ENCODE results near the gene RTL3.
"Not testable (repeated sequence)": the region's sequence is repeated elsewhere in the genome, so short reads cannot be mapped to it uniquely, and the experiment has no call there.

RTL3 gene

GRCh38 chrX:78658845-78659744 is at the start of gene RTL3:
TSS of gene RTL3 (minus strand) at chrX:78659328. CDS start at chrX:78658420, 908 bp downstream.
- DNase-seq = peak; percentile 91

DNA sequence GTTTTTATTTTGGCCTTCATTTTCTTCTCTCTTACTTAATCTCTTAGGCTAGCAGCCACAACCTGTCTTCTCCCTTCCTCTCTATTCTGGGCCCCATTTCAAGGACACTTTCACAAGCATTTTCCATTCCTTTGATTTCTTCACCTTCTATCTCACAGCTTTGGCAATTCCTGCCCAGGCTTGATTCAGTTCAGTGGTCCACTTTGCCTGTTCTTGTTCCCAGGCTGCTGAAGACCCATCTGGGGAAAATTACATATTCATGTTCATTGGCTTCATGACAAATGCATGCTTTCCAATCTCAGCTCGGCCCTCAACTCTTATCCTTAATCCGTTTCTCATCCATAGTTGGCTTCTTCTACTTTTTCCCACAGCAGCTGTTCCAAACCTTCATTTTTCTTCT is 49.7 kb upstream of the RTL3 start:
- peak; percentile 31 for DNase-seq

DNA sequence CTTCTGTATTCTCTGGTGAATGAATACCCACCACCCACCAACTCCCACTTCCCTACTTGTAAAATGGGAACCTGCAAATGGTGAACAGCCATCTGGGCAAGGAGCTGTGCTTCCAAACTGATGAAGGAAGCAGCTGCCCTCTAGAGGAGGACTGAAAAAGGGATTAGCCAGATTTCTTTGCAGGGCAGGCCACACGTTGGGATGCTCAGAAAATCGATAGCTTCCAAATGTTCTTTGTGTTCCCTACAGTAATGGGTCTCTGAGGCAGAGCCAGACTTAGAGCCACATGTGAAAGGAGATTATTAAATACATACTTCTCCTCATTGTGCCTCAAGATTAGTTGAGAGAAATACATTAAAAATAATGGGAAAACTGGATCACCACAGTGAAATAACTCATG is 49.1 kb upstream of the RTL3 start:
- DNase-seq = peak; percentile 44

GRCh38 chrX:78706071-78706470 is 46.9 kb upstream of the RTL3 start:
- no peak for DNase-seq

DNA sequence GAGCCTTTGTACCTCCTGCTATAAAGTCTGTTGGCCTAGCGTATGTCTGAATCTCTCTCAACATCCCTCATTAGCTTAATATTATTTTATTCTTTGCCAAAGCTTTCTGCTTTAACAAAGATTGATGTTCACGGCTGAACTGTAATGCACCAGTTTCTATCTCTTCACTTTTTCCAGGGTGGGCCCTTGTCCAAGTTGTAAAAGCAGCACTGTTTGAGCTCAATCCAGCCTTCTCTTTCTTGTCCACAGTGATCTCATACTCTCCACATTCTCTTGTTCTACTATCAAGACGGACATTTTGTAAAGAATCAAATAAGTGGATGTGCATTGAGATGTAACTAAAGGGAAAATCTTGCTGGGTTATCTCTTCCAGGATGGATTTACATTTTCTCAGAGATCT is 34.4 kb upstream of the RTL3 start:
- DNase-seq = no peak

GRCh38 chrX:78693012-78693411 is 33.9 kb upstream of the RTL3 start:
- no peak for DNase-seq

DNA sequence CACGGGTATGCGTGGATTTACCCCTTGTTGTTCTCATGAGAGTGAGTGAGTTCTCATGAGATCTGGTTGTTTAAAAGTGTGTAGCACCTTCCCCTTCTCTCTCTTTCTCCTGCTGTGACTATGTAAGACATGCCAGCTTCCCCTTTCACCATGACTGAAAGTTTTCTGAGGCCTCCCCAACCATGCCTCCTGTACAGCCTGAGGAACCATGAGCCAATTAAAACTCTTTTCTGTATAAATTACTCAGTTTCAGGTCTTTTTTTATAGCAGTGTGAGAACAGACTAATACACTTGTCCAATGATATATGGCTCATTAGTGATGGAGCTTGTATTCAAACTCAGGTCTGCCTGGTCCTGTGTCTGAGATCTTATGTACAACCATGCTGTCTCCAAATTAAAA is 28.5 kb upstream of the RTL3 start:
- DNase-seq = no peak

- DNase-seq = no peak
These were observed 14.1 kb upstream of the RTL3 start for GRCh38 chrX:78673246-78673645.

GRCh38 chrX:78665342-78665741 is 6.2 kb upstream of the RTL3 start:
- DNase-seq = no peak

- DNase-seq = no peak
These were observed 2.7 kb upstream of the RTL3 start for GRCh38 chrX:78661836-78662235.

DNA sequence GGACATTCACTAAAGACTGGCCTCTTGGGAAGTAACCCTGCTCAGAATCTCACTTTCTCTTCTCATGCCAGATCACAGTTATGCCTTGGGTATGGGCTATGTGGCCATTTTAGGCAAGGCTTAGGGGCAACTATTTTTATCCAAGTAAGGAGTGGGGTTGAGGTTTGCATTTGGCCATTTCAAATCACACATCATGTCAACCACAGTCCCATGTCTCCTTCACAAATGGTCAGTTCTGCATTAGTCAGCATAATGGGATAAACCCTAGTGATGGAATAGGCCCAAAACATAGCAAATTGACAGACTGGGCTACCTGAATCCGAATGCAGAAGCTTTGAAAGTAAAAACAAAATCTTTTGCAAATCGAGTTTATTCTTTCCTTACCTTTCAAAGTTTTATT is 827 bp upstream of the RTL3 start:
- DNase-seq = no peak

- no peak for DNase-seq
These were observed 714 bp downstream of the RTL3 start for GRCh38 chrX:78658414-78658813.

GRCh38 chrX:78655642-78656041 is 3.5 kb downstream of the RTL3 start:
- no peak for DNase-seq

DNA sequence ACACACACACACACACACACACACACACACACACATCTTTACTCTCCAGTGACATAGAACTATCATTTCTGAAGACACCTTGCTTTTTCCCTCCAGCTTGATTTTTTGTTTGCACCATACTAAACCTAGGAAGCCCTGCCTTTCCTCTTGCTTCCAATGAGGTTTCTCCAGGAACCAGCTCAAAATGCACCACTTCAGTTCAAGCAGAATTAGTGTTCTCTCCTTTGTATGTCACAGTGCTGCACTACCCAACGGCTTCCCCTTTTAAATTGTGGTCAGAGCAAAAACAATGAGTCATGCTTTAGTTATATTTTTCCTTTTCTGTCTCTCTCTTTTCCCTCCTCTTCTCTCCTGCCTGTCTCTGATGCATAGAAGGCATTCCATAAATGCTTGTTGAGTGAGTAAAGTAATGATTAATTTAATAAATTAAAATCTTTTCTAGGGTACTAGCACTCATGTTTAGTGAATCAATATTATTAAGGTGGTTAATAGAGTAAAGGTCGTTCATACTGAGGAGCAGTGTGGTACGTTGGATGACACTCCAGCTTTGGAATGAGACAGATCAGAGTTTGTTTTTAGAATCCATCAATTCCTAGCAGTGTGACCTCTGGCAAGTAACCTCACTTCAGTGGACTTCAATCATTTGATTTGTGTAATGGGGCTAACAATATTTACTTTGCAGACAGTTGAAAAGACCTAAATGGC is 5.9 kb downstream of the RTL3 start:
- peak; percentile 88 for DNase-seq

DNA sequence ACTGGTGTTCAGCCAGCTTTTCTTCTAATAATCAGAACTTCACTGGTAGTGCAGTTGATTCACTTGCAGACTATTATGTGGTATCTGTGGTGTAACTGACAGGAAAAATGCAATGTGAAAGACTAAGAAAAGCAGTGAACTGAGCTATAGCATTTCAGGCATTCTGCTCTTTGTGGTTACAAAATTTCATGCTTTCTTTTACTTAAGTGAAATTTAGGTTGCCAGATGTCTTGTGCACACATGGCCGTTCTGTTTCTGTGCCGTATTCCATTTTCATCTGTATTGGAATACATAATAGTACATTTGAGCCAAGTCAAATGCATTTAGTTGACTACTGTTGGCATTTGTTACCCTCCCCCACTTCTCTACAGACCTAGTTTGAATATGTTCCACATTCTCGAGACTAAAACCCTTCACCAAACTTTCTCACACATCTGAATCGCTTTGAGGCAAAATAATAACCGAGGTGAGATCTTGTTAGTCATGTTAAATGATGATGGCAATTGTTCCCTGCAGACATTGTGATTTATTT is 8.2 kb downstream of the RTL3 start:
- peak; percentile 89 for DNase-seq

DNA sequence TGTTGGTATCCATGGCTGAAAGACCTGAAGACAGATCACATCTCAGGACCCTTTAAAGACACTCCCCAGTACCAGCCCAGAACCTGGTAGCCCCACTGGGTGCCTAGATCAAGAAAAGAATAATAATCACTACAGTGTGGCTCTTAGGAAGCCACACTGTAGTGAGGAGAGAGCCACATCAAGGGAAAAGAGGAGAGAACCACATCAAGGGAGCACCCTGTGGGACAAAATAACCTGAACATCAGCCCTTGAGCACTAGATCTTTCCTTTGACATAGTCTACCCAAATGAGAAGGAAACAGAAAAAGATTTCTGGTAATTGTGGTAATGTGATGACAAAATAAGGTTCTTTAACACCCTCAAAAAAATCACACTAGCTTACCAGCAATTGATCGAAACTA is 15.3 kb downstream of the RTL3 start:
- no peak for DNase-seq

GRCh38 chrX:78643096-78643495 is 16.0 kb downstream of the RTL3 start:
- DNase-seq = peak; percentile 68

- not testable (repeated sequence) for DNase-seq
These were observed 23.0 kb downstream of the RTL3 start for GRCh38 chrX:78636096-78636495.

DNA sequence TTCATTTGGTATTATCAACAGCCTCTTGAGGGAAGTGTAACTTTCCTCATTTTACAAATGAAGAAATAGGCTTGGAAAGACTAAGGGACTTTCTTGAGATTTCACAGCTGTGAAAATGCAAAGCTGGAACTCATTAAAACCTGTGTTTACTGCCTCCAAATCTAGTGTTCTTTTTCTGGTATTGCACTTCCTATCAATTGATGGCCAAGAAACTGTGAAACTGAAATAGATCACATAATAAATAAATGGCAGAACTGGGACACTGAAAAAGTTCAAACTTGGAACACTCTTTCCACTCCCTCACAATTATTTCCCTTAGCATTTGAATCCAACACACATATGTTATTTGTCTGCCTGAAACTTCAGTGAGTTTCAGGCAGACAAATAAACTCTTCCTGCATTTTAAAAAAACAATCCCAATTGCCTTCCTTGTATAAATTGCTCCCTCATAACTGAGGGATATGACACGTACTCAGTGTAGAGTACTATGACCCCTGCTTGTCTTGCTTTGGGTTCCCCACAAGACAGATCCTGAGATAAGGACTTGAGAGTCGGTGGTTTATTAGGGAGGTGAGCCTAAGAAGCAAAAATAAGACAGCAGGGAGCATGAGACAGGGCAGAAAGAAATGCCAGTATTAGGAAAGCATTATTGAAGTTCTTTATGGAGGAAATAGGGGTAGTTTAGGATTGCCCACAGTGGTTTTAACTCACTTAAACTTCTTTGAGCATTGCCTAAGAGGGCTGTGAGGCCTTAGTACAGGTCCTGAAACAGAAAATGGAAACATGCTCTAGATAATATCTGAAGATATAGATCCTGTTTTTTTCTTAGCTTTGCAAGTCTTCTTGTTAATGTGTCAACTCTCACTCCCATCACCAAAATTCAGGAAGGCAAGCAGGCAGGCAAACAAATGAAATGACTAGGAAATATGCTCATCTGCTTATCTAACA is 33.9 kb downstream of the RTL3 start:
- no peak for DNase-seq

DNA sequence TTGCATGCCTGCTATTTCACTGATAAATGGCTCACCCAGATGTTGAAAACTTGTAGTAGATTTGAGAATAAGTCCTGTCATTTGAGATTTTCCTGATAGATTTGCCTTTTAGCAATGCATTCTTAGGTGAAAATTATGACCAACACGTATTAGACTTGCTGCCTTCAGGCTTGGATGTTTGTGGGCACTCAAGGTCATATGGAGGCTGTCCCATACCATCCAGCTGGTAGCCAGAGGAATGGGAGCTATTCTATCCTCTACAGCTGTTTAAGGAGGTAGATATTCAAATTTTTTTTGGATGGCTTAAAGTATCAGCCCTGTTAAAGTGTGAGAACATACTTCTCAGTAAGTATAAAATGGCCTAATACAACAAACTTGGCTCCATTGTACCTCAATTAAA is 34.7 kb downstream of the RTL3 start:
- DNase-seq = no peak

- DNase-seq = no peak
These were observed 36.3 kb downstream of the RTL3 start for GRCh38 chrX:78622831-78623230.

DNA sequence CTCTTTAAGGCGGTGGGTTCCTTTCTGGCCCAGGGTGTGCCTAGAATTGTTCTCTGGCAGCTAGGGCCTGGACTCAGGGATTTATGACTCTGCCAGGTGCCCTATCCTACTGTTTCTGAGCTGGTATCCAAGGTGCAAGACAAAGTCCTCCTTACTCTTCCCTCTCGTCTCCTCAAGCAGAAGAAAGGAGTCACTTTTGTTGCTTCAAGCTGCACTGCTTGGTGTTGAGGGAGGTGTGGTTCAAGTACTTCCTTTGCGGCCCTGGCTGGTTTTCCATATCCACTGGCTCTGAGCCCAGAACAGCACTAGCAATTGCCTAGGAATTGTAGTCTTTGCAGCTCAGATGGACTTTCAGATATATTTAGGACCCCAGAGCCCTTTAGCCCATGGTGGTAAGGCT is 39.3 kb downstream of the RTL3 start:
- peak; percentile 50 for DNase-seq

DNA sequence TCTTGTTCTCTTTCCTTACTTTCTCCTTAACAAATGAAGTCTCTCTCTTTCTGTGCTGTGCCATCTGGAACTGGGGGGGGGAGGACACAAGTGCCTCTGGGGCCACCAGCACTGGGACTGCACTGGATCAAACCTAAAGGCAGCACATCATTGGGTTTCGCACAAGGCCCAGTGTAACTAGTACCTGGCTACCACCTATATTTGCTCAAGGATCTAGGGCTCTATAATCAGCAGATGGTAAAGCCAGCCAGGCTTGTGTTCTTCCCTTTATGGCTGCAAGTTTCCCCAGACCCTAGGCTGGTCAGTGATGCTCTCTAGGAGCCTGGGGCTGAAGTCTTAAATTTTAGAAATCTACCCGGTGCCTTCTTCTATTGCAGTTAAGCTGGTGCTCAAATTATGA is 40.1 kb downstream of the RTL3 start:
- DNase-seq = no peak
